ENCODE measurements around the gene THAP7. TPM values are rescaled to one million over a fixed set of nuclear protein-coding genes. Genes with fewer than 3 reads are reported as not detected.
A peak's percentile ranks its signal among the peaks of the same experiment; 100 is the strongest.

The THAP7 gene
- total RNA-seq, 1 donor from 2014 or later: 14.7 TPM

DNA sequence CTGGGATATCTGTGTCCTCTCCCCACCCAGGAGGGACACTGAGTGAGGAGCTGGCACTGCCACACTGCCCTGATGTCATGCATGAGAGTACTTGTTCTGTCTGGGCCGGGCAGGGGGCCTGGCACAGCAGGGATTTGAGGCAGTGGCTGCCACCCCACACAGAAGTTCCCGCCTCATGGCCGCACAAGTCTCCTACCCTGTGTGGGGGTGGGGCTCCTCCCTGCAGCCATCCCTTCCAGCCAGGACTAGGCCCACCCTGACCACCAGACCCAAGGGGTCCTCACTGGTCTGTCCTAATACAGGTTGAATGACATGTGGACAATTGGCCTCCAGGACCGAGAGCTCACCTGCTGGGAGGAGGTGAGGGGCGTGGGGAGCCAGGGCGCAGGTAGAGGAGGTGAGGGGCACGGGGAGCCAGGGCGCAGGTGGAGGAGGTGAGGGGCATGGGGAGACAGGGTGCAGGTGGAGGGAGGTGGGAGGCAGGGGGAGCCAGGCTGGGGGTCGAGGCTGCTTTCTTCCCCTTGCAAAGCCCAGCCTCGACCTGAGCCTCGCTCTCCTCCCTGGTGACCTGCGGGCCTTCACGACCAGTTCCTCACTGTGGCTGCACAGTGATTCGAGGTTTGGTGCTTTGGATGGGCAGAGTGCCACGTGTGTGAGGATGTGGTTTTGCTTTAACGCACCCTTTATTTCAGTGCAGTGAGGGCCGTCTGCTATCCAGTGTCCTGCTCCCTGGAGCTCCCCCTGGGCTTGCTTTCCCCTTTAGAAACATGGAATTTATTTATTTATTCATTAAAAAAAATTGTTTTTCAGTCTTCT, 12.4 kb downstream of the THAP7 start:
- Mint-ChIP-seq H3K4me3 (no peak overlapping the region), H3K9me3 (no peaks in the 10 kb centered on the region), H3K4me1 (peaks cover 3% of the 10 kb centered on the region), H3K27me3 (ENCODE audit: insufficient read depth, low read depth) (no peaks in the 10 kb centered on the region), H3K36me3 (peaks cover 6% of the 10 kb centered on the region), H3K27ac (peak overlapping the region; percentile 90)
- Histone ChIP-seq H3K4me2 (no peak overlapping the region), H3K79me2 (ENCODE audit: low read depth) (no peaks in the 10 kb centered on the region), H3K9me3 (ENCODE audit: low read depth) (no peaks in the 10 kb centered on the region), H3K27ac (no peak overlapping the region), H3K27me3 (no peaks in the 10 kb centered on the region), H3K4me3 (no peak overlapping the region), H3K9ac (no peak overlapping the region), H4K20me1 (ENCODE audit: low read depth) (no peaks in the 10 kb centered on the region), H3K36me3 (no peaks in the 10 kb centered on the region), H2AFZ (replicated peaks) (no peak overlapping the region), H3K4me1 (no peaks in the 10 kb centered on the region), H3F3A (ENCODE audit: low read depth) (no peaks in the 10 kb centered on the region)
- no peak for DNase-seq (ENCODE audit: low spot score)
- TF ChIP-seq EZH2phosphoT487 (IDR thresholded peaks at IDR 0.05) (no peak), CTCF (IDR thresholded peaks at IDR 0.05) (no peak), EZH2 (IDR thresholded peaks at IDR 0.05) (no peak)

- H3K9ac ChIP-seq: no peak overlapping the region
- no peak overlapping the region for H3K4me3 ChIP-seq
- H3F3A ChIP-seq (ENCODE audit: low read depth): no peaks in the 10 kb centered on the region
- H3K4me2 ChIP-seq: no peak overlapping the region
- H3K27ac Mint-ChIP-seq: no peak overlapping the region
- peaks cover 11% of the 10 kb centered on the region for H3K36me3 Mint-ChIP-seq
- no peaks in the 10 kb centered on the region for H3K9me3 ChIP-seq (ENCODE audit: low read depth)
- no peaks in the 10 kb centered on the region for H3K79me2 ChIP-seq (ENCODE audit: low read depth)
- no peaks in the 10 kb centered on the region for H3K4me1 ChIP-seq
- H2AFZ ChIP-seq (replicated peaks): no peak overlapping the region
- no peaks in the 10 kb centered on the region for H3K27me3 Mint-ChIP-seq (ENCODE audit: insufficient read depth, low read depth)
- H3K9me3 Mint-ChIP-seq: no peaks in the 10 kb centered on the region
- no peaks in the 10 kb centered on the region for H3K27me3 ChIP-seq
- H3K4me1 Mint-ChIP-seq: peaks cover 7% of the 10 kb centered on the region
- no peak overlapping the region for H3K4me3 Mint-ChIP-seq
- H4K20me1 ChIP-seq (ENCODE audit: low read depth): no peaks in the 10 kb centered on the region
- DNase-seq (ENCODE audit: low spot score): no peak
- no peaks in the 10 kb centered on the region for H3K36me3 ChIP-seq
- no peak overlapping the region for H3K27ac ChIP-seq
- TF ChIP-seq EZH2 (IDR thresholded peaks at IDR 0.05) (no peak), CTCF (IDR thresholded peaks at IDR 0.05) (no peak), EZH2phosphoT487 (IDR thresholded peaks at IDR 0.05) (no peak)
Observed at GRCh38 chr22:20988573-20989322, 13.2 kb downstream of the THAP7 start.

- DNase-seq (ENCODE audit: low spot score): no peak
- H3K4me1 Mint-ChIP-seq: peaks cover 15% of the 10 kb centered on the region
- no peaks in the 10 kb centered on the region for H3F3A ChIP-seq (ENCODE audit: low read depth)
- H2AFZ ChIP-seq (replicated peaks): no peak overlapping the region
- no peaks in the 10 kb centered on the region for H3K27me3 Mint-ChIP-seq (ENCODE audit: insufficient read depth, low read depth)
- peaks cover 12% of the 10 kb centered on the region for H3K36me3 Mint-ChIP-seq
- TF ChIP-seq EZH2phosphoT487 (IDR thresholded peaks at IDR 0.05) (no peak), EZH2 (IDR thresholded peaks at IDR 0.05) (no peak), CTCF (IDR thresholded peaks at IDR 0.05) (no peak)
- H3K27ac Mint-ChIP-seq: no peak overlapping the region
- no peak overlapping the region for H3K27ac ChIP-seq
- no peak overlapping the region for H3K4me3 ChIP-seq
- no peak overlapping the region for H3K4me3 Mint-ChIP-seq
- H3K9me3 Mint-ChIP-seq: no peaks in the 10 kb centered on the region
- peaks cover 6% of the 10 kb centered on the region for H3K4me1 ChIP-seq
- H3K4me2 ChIP-seq: no peak overlapping the region
- no peaks in the 10 kb centered on the region for H3K9me3 ChIP-seq (ENCODE audit: low read depth)
- H3K27me3 ChIP-seq: no peaks in the 10 kb centered on the region
- no peaks in the 10 kb centered on the region for H3K36me3 ChIP-seq
- H3K79me2 ChIP-seq (ENCODE audit: low read depth): peaks cover 11% of the 10 kb centered on the region
- no peak overlapping the region for H3K9ac ChIP-seq
- H4K20me1 ChIP-seq (ENCODE audit: low read depth): no peaks in the 10 kb centered on the region
Observed at GRCh38 chr22:20987375-20987774, 14.5 kb downstream of the THAP7 start.

All from neural progenitor cell (in vitro differentiated cells).